GM10266 (cell line): ENCODE measurements around the gene AKT1.

Experiments
- DNase-seq: peaks from one replicate; pipeline ENCODE4 v3.0.0; 2012; ENCODE audit errors: extremely low spot score
- TF ChIP-seq, protein P1 (sequence below): IDR thresholded peaks from 2 replicates; pipeline ENCODE4 v1.5.1; 2012; ENCODE audit warnings: mild to moderate bottlenecking, low read depth; ENCODE audit not compliant: control insufficient read depth, insufficient read depth; ENCODE audit errors: missing control alignments

Gene AKT1

DNA sequence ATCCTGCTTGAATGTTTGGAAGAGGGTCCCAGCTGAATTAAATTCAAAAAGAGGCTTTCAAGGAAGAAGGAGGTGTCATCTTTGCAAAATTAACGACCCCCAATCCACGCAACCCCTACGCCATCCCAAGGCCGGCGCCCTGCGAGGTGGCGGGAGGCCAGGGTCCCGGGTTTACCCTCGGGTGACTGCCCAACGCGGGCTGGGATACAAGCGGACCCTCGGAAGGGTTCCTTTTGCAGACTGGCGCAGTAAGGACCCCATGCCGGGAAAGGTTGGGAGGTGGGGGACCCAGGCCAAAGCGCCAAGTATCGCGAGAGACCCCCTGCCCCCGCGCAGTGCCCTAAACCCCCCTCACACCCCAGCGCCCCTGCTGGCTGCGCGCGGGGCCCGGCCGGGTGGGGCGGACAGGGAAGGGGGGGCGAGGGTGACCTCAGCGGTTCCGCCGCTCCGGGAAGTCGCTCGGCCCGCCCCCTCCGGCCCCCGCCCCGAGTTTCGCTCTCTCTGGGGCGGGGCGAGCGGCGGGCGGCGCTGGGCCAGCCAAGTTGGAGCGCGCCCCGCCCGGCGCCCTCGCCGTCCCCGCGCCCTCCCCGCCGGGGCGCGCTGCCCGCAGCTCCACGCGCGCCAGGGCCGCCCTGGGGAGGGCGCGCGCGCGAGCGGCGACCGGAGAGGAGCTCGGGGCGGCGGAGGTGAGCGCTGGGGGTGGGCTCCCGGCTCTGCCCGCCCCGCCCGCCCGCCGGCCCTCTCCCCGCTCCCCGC, 4.6 kb upstream of the AKT1 start:
- DNase-seq, result peak; percentile 96
- TF ChIP-seq, protein P1, sequence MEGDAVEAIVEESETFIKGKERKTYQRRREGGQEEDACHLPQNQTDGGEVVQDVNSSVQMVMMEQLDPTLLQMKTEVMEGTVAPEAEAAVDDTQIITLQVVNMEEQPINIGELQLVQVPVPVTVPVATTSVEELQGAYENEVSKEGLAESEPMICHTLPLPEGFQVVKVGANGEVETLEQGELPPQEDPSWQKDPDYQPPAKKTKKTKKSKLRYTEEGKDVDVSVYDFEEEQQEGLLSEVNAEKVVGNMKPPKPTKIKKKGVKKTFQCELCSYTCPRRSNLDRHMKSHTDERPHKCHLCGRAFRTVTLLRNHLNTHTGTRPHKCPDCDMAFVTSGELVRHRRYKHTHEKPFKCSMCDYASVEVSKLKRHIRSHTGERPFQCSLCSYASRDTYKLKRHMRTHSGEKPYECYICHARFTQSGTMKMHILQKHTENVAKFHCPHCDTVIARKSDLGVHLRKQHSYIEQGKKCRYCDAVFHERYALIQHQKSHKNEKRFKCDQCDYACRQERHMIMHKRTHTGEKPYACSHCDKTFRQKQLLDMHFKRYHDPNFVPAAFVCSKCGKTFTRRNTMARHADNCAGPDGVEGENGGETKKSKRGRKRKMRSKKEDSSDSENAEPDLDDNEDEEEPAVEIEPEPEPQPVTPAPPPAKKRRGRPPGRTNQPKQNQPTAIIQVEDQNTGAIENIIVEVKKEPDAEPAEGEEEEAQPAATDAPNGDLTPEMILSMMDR, result peak; percentile 38

DNA sequence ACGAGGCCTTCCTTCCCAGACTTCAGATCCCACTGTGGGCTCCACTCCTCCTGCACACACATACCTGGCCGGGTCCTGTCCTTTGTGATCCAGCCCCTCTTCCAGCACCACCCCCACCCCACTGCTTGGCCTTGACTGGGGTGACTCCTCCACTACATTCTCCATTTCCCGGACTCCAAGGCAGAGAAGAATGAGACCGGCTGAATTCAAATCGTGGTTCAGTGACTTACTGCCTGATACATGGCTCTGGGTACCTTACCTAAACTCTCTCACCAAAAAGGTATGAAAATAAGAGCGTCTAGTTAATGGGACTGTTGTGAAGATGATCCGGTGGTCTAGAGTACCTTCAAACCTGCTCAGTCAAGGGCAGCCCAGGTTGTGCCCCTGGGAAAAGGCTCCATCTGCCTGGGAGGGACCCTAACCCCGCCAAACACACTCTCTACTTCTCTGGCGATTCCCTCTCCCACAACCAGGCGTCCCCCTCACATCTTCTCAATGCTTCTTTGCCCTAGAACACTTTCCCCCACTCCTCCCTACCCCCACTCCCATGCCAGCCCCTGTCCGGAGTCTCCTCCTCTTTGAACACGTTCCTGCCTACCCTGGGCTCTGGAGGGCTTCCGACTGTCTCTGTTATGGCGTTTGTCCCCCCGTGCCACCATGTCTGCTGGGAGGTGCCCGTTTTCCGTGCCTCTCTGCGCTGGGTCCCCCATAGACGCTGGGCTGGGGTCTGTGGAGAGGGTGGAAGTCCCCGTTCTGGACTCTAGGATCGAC, 3.9 kb upstream of the AKT1 start:
- TF ChIP-seq, protein P1, result no peak
- DNase-seq, result no peak

DNA sequence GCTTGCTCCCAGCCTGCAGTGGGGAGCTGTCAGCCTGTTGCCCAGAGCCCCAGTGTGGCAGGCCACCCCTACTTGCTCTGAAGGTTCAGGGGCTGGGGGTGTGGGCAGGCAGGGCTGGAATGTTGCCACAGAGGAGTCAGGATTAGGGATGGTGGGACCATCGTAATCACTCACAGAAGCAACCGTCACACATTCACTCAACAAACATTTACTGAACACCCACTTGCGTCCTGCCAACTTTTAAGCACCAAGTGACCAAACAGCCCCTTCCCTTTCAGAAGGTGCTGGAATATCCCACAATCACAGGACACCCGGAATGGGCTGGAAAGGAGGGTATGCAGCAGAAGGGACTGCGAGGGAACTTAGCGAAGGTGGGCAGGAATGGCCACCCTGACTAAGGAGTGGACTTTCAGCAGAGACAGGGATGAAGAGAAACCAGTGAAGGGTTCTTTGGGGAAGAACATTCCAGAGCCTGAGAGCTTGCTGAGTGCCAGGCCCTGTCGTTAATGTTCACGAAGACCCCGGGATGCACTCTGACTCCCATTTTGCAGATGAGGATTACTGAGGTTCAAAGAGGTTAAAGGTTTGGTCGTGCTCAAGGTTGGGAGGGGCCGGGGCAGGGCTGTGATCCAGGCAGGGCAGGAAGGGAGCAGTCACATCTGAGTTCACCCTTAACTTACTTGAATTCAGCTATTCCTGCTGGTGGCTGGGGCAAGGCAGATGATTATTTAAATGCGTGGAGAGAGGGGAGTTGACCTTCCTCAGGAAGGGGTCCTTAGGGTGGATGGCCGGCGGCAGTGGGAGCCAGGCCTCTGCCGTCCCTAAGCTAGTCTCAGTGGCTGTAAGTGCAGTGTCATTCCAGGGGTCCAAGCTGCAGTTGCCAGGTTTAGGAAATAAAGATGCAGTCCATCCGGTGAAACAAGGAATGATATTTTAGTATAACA, 3.0 kb upstream of the AKT1 start:
- TF ChIP-seq, protein P1, result no peak
- DNase-seq, result no peak

DNA sequence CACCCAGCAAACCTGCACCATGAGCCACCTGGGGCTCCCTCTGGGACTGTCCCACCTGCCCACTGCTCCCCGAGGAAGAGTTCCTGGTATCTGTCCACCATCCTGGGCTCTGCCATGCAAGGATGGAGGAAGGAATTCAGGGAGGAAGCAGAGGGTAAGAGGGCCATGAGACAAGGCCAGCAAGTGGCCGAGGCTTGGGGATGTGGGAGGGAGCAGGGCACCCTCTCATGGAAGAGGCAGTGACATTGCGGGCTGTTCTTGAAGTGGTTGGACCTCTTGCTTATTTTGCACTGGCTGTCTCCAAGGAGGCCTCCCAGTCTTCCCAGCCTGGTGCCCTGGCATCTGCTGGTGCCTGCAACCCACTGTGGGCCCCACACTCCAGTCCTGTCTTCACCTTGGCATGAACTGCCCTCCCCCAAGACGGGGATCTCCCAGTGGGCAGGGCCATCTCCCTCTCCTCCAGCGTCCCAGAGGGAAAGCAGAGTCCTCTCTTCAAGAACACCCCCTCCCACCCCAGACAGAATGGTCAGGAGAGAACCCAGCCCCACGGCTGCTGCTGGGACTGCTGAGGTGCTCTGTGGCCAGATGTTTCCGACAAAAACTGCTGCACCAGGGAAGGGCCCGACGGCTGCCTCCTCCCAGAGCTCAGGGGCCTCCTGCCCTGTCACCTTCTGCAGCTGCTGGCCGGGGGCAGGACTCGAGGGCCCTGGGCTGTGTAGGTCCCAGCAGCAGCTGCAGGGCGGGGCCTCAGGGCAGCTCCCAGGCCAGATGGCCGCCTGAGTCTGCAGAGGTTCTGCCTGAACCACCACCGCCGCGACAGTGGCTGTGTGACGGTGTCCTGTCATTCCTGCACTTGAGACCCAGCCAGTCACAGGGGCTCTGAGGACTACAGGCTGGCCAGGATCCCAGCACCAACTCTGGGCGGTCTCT, 1.8 kb upstream of the AKT1 start:
- DNase-seq, result no peak
- TF ChIP-seq, protein P1, result no peak

DNA sequence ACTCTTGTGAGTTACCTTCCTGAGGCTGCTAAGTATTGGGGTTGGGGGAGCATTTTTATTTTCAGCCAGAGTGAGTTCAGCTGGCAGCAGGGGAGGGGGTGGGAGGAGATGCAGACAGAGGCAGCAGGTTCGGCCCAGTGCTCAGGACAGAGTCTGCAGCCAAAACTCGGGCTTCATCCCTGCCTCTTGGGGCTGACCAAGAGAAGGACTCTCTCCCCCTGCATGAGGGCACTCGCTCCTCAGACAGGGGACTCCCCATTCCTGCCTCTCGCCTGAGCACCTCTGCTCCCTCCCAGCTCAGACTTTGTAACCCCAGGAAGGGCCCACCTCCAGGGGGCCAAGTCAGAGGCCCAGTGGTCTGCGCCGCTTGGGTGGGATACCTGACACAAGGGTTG, 1.1 kb upstream of the AKT1 start:
- TF ChIP-seq, protein P1, result no peak
- no peak for DNase-seq

DNA sequence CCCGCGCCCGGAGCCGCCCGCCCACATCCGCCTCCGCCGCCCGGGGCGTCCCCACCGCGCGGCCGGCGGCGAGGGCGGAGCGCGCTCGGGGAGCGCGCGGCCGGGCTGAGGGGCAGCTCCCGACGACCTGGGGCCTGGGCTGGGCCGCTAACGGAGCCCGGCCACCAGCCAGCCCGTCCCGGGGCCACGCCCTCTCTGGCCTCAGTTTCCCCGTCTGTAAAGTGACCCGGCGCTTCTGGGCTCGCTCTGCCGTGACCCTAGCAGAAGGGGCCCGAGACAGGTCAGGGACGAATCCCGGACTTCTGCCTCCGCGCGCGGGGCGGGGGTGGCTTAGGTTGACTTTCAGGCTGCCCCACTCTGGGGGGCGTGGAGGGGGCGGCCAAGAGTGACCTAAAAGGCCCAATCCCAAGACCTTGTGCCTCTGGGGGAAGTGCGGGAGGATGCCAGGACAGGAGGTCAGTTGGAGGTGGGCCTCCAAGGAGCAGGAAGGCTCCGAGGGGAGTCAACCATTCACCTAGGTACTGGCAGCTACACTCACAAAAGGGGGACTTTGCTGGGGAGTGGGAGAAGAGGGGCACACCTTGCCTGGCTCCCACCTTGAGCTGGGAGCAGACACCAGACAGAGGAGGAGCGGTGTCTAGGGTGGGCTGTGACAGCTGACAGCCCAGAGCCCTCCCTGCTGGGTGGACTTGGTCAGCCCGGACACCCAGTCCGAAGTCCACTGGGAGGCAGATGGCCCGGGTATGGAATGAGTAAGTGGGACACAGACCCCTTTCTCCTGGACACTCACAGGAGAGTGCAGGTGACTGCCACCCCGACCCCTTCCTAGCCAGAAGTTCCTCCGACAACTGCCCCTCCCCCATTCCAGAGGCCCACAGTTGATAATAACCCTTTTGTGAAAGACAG, 486 bp upstream of the AKT1 start:
- peak; percentile 96 for DNase-seq
- TF ChIP-seq, protein P1, result no peak
